Measurements from ENCODE around the gene HMGB4.

Gene HMGB4

GRCh38 chr1:33854091-33854490 lies 9.8 kb upstream of the HMGB4 start:
- no peak for TF ChIP-seq MYC (IDR thresholded peaks at IDR 0.05; ENCODE audit: low read depth, low read length)
- no peak for TF ChIP-seq CTCF (IDR thresholded peaks at IDR 0.05; ENCODE audit: low read depth, low read length)
- TF ChIP-seq POLR2A (IDR thresholded peaks at IDR 0.05; ENCODE audit: extremely low read depth, insufficient read length), result no peak
- TF ChIP-seq MAX (IDR thresholded peaks at IDR 0.05; ENCODE audit: low read depth, low read length), result no peak
- H3K4me3 ChIP-seq (ENCODE audit: low read depth, low read length), result no peak overlapping the region
- DNase-seq (ENCODE audit: low read depth), result no peak

GRCh38 chr1:33860671-33861070 lies 3.2 kb upstream of the HMGB4 start:
- no peak for DNase-seq (ENCODE audit: low read depth)
- H3K4me3 ChIP-seq (ENCODE audit: low read depth, low read length), result no peak overlapping the region
- no peak for TF ChIP-seq MYC (IDR thresholded peaks at IDR 0.05; ENCODE audit: low read depth, low read length)
- TF ChIP-seq POLR2A (IDR thresholded peaks at IDR 0.05; ENCODE audit: extremely low read depth, insufficient read length), result no peak
- no peak for TF ChIP-seq MAX (IDR thresholded peaks at IDR 0.05; ENCODE audit: low read depth, low read length)
- no peak for TF ChIP-seq CTCF (IDR thresholded peaks at IDR 0.05; ENCODE audit: low read depth, low read length)

- no peak for TF ChIP-seq MYC (IDR thresholded peaks at IDR 0.05; ENCODE audit: low read depth, low read length)
- TF ChIP-seq MAX (IDR thresholded peaks at IDR 0.05; ENCODE audit: low read depth, low read length), result no peak
- TF ChIP-seq CTCF (IDR thresholded peaks at IDR 0.05; ENCODE audit: low read depth, low read length), result no peak
- no peak for TF ChIP-seq POLR2A (IDR thresholded peaks at IDR 0.05; ENCODE audit: extremely low read depth, insufficient read length)
- DNase-seq (ENCODE audit: low read depth), result no peak
- no peak overlapping the region for H3K4me3 ChIP-seq (ENCODE audit: low read depth, low read length)
Measured at GRCh38 chr1:33864460-33865389, 846 bp downstream of the HMGB4 start.

GRCh38 chr1:33866281-33866680 lies 2.4 kb downstream of the HMGB4 start:
- H3K4me3 ChIP-seq (ENCODE audit: low read depth, low read length), result no peak overlapping the region
- TF ChIP-seq MYC (IDR thresholded peaks at IDR 0.05; ENCODE audit: low read depth, low read length) (no peak), MAX (IDR thresholded peaks at IDR 0.05; ENCODE audit: low read depth, low read length) (no peak), CTCF (IDR thresholded peaks at IDR 0.05; ENCODE audit: low read depth, low read length) (no peak), POLR2A (IDR thresholded peaks at IDR 0.05; ENCODE audit: extremely low read depth, insufficient read length) (no peak)
- no peak for DNase-seq (ENCODE audit: low read depth)

GRCh38 chr1:33867684-33868083 lies 3.8 kb downstream of the HMGB4 start:
- TF ChIP-seq MYC (IDR thresholded peaks at IDR 0.05; ENCODE audit: low read depth, low read length), result no peak
- TF ChIP-seq MAX (IDR thresholded peaks at IDR 0.05; ENCODE audit: low read depth, low read length), result no peak
- TF ChIP-seq POLR2A (IDR thresholded peaks at IDR 0.05; ENCODE audit: extremely low read depth, insufficient read length), result no peak
- no peak for TF ChIP-seq CTCF (IDR thresholded peaks at IDR 0.05; ENCODE audit: low read depth, low read length)
- no peak for DNase-seq (ENCODE audit: low read depth)
- no peak overlapping the region for H3K4me3 ChIP-seq (ENCODE audit: low read depth, low read length)
